ENCODE measurements around the gene PTPRJ.

GRCh38 chr11:47992959-47993820 is 12.8 kb downstream of the PTPRJ start:
- TF ChIP-seq POLR2A (IDR thresholded peaks at IDR 0.05; ENCODE audit: extremely low read depth, insufficient read length) (no peak), CTCF (IDR thresholded peaks at IDR 0.05; ENCODE audit: low read depth, low read length) (no peak)
